Dedifferentiated amniotic fluid mesenchymal stem cell (primary cell): ENCODE measurements around the gene MADD.

Experiments used
- DNase-seq: peaks from one replicate; pipeline ENCODE4 v3.0.0-alpha.2; 2016; ENCODE audit errors: extremely low spot score

Gene MADD

DNA sequence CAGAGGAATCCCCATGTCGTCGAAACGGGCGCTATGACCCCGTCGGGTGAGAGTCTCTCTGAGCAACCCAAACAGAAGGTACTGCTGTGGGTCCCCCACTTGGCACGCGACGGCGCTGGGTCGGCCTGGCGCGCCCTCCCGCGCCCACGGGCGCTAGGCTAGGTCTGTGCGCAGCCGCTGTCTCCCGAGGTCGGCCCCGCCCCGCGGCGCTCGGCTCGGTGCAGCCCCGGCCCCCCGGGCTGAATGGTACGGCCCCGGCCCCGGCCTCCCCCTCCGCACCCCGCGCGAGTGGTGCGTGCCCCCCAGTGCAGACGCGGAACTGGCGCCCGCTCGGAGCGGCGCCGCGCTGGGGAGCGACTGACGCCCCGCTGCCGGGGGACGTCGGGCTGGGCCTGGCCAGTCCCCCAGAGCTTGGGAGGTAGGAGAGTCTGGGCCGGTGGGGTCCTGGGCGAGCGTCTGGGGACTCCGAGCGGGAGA is at the start of gene MADD:
Gene MADD (plus strand): TSS at position 305 of the 477 bp plus-strand sequence.
- peak; percentile 66 for DNase-seq

DNA sequence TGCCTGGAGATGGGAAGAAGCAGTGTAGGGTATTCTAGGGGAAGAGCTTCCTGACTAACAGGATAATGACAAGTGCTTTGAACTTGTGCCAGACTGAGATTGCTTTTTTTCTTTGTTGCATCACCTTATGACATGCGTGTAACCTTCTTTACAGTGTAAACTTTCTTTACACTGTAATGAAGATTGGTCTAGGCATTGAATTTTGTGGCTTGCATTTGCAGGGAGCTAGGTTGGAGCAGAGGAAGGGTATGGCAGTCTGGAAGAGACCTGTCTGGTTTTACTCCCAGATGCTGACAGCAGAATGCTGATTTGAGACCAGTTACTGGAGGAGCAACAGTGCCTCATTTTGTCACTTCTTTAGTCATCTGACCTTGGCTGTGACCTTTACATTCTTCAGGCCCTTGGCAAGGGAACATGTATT is 49.5 kb upstream of the MADD start:
- no peak for DNase-seq

DNA sequence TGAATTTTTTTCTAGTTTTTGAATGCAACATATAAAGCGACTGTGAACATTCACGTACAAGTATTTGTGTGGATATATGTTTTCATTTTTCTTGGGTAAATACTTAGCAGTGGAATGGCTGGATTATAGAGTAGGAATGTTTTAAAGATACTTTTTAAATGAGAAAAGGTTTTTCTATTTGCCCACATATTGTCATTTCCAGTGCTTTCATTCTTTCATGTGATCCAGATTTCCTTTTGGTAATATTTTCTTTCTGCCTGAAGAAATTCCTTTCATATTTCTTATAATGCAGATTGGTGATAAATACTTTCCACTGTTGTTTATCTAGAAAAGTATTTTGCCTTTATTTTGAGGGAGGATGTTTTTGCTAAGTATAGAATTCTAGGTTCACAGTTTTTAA is 47.2 kb upstream of the MADD start:
- DNase-seq = peak; percentile 15

DNA sequence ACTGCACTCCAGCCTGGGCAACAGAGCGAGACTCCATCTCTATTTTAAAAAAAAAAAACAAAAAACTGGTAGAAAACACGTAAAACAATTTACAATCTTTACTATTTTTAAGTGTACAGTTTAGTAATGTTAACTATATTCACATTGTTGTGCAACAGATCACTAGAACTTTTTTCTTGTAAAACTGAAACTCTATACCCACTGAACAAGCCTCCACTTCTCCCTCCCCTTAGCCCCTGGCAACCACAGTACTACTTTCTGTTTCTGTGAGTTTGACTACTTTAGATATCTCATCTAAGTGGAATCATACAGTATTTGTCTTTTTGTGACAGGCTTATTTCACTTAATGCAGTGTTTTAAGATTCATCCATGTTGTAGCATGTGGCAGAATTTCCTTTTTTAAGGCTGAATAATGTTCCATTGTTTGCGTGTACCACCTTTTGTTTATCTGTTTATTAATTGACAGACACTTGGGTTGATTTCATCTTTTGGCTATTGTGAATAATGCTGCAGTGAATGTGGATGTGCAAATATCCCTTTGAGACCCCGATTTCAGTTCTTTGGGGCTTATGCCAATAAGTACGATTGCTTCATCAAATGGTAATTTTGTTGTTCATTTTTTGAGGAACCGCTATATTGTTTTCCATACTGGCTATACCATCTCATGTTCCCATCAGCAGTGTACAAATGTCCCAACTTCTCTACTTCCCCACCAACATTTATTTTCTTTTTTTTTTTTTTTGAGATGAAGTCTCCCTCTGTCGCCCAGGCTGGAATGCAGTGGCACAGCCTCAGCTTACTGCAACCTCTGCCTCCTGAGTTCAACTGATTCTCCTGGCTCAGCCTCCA is 44.2 kb upstream of the MADD start:
- peak; percentile 72 for DNase-seq

DNA sequence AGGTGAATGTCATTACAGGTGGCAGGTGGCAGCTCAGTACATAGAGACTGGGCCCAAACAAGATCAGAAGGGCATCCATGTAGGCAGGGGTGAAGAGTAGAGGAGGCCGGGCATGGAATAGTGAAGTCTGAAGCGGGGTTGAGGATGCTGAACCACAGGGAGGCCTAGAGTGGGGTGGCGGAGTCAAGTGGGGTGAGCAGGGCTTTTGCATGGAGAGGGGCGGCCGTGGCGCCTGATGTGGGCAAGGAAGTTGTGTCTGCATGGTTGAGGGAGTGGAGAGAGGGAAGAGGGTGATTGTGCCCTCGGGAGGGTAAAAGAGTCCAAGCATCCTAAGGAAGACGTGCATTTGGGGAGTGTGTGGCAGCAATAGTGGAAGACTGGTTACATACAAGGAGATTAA is 40.8 kb upstream of the MADD start:
- no peak for DNase-seq

DNA sequence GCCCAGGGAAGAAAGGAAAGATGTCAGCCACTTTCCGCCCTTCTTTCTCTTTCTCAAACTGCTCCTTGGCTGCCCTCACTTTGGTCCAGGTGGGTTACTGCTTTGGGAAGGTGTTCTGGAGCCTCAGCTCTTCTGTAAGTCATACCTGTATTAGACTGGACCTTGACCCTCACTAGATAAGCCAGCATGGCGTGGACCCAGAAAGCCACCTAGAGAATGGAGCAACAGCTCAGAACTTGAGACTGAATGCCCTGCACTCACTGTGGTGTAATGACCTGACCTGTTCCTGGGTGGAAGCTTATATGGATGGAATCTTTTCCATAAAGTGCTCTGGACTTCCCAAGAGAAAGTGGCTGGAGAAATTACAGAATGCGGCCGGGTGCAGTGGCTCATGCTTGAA is 36.9 kb upstream of the MADD start:
- DNase-seq = no peak

DNA sequence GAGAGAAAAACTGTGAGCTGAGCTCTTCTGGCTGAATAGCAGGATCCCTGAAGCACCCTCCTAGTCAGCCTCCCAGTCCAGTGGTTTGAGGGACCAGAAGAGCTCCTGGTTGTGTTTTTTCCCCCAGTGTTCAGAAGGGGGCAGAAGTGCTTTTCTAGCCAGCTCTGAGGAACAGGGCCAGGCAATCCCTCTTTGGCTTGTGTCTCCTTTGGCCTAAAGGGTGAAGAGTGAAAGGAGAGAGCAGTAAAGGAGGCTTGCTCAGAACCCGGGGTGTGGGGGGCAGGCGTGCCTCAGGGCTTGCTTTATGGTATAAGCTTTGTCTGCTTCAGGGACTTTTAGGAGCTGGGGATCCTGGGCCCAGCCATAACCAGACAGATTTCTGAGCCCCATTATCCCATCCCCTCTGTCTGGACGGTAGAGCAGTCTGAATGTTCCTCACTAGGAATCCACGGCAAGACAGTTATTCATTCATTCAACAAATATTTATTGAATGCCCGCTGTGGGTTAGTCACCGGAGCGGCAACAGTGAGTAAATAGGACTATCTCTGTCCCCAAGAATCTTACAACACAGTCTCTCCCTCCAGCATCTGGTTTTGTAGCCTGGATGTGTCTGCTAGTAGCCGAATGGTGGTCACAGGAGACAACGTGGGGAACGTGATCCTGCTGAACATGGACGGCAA is 35.8 kb upstream of the MADD start:
- no peak for DNase-seq

DNA sequence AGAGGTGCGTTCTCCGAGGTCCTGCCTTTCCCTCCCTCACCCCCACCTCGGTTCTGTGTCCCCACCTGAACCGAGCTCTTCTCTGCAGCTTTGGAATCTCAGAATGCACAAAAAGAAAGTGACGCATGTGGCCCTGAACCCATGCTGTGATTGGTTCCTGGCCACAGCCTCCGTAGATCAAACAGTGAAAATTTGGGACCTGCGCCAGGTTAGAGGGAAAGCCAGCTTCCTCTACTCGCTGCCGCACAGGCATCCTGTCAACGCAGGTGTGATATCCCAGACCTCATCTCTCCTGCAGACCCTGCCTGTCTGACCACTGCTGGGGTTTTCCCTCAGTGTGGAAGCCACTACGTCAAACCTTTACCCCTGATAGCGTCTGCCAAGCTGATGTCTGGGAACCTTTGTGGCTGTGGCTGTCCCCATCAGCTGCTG is 35.2 kb upstream of the MADD start:
- no peak for DNase-seq

DNA sequence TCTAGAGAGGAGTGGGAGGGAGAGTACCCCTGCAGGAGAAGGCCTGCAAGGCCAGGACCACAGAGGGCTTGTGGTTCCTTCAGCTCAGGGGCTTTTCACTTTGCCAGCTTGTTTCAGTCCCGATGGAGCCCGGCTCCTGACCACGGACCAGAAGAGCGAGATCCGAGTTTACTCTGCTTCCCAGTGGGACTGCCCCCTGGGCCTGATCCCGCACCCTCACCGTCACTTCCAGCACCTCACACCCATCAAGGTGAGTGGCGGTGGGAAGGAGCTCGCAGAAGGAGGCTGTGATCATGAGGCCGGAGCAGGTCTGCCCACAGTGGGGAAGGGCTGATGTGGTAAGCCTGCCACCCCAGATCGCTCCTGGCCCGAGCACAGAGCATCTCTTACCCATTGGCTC is 34.8 kb upstream of the MADD start:
- no peak for DNase-seq

DNA sequence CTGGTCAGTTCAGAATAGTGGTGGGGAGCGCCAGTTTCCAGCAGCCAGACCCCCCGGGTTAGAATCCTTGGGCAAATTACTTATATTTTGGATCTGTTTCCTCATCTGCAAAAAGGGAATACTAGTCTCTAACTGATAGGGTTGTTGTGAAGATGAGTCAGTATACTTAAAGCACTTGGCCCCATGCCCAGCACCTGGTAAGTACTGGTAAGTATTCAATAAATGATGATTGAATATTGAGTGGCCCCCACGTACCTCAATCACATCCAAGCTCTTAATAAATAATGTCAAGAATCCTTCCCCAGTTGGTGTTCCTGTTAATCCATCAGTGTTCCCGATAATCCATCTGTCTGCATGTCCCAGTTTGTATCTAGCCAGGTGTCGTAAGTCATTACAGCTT is 33.5 kb upstream of the MADD start:
- no peak for DNase-seq

DNA sequence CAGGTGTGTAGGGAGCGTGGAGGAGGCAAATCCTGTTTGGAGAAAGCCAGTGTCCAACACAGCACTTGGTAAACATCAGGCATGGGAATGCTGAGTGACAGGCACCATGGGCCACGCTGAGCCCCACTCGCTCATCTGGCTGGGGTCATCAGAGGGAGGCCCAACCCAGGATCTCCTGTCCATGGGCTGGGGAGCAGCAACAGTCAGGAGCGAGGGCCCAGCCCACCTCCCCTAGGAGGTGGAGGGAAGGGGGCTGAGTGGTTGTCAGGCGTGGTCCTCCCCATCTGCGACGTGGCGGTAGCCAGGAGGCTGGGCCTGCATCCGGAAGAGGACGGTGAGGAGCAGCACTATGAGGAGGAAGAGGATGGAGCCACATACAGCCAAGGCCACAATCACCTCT is 30.1 kb upstream of the MADD start:
- no peak for DNase-seq

DNA sequence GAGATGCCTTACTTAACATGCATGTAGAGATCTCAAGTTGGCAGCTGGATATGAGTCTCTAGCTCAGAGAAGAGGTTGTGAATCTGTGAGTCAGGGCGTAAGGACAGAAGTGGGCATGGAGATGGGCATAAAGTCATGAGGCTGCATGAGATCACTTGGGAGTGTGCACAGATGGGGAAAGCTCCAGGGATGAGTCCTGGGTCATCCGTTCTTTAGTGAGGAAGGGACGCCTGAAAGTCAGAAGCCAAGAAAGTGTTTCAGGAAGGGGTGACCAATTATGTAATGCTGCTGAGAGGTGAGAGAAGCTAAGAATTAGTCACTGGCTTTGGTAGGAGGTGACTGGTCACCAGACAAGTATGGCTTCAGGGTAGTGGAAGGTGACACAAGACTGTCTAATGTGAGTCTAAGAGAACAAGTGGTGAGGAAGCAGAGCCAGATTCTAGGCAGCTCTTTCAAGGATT is 28.1 kb upstream of the MADD start:
- DNase-seq = no peak

DNA sequence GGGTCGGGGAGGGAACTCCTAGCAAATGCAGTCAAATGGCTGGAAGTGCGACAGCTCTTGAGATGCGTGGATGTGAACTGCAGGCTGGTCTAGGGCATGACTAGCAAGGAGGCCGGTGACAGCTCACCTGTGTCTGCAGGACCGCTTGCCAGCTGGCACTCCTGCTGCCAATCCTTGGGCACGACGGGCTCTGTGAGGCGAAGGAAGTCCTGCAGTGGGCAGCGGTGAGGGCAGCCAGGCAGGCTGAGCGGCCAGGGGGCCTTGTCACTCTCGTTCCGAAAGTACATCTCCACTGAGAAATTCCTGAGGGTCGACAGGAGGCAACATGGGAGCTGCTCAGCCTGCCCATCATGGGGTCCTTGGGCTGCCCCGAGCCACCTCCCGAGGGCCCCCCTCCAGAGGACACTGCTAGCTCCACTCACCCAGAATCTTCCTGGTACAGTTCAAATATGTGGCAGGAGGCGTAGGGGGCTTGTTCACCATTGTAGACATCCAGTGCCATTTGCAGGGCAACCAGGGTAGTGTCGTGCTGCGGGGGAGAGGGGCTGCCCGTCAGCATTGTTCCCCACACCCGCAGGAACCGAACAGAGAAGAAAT is 27.2 kb upstream of the MADD start:
- DNase-seq = no peak

DNA sequence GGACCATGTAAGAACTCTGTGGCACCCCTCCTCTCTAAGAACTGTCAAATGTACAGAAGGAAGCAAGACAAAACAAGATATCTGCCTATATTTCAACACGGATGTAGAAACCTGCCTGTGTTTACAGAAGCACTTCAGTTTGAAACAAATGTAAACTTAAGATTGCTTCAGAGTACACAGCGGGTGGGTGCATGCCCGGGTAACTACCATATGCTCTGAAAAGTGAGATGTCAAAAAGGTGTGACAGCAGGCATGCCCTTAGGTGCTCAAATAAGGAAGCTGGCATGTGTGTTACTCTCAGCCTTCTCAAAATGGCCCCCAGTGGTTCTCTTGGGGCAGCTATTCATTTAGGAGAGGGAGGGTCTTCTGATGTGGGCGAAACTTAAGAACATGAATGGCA is 26.5 kb upstream of the MADD start:
- DNase-seq = no peak

DNA sequence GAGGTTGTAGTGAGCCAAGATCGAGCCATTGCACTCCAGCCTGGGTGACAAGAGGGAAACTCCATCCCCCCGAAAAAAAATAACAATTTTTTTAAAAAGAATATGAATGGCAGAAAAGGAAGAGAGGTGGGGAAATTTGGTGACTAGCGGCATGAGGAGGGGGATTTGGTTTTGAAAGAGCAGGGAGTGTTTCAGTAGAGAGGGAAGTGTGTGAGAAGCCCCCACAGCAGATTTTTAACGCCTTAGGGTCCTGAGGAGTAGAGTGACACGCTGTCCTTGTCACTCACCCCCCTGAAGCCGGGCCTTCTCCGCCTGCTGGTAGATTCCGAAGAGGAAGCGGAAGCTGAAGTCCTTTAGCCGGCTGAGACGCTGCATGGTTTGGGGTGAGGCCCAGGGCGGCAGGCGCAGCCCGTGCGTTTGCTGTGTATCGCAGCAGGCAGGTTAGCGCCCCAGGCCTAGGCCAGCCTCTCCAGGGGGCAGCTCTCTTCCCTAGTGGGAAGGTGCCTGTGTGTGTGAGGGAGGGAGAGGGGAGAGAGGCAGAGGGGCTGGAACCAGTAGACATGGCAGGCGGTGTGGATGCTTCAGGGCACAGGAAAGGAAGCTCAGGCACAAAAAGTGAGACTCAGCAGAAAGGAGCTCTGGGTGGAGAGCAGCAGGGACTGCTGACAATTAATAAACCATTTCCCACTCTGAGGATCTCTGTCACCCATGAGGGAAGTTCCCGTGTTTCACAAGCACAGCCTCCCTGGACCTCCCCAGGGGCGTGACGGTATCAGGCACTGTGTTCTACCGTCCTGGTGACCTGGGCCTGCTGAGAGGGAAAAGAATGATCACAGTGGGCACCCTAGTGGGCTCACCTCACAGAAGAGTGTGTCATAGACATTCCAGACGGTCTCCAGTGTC is 25.2 kb upstream of the MADD start:
- no peak for DNase-seq

DNA sequence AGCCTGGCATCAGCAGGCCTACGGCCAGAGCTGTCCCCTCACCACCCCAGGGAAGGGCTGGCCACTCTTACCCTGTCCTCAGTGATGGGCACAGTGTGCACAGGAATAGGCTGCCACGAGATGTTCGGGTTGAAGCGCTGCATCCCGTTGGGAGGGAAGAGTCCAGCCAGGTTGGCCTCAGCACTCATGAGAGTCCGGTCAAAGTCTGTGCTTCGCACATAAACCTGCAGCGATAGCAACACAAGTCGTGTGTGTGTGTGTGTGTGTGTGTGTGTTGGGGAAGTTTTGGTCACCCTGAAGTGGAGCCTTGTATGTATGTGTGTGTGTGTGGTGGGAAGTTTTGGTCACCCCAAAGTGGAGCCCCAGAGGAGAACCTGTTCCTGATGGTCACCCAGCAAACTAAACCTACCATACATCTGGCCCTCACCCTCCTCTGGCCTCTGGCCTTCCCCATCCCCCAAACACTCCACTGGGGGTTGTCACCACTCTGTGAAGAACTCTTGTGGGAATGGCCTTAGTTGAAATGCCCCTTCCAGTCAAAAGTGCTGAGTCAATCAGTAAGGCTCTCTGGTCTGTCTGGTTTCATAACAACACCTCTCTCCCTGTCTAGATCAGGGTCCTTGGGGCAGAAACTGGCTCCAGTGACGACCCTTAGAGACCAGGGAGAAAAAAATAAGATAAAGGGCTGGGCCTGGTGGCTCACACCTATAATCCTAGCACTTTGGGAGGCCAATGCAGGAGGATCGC is 24.1 kb upstream of the MADD start:
- no peak for DNase-seq

DNA sequence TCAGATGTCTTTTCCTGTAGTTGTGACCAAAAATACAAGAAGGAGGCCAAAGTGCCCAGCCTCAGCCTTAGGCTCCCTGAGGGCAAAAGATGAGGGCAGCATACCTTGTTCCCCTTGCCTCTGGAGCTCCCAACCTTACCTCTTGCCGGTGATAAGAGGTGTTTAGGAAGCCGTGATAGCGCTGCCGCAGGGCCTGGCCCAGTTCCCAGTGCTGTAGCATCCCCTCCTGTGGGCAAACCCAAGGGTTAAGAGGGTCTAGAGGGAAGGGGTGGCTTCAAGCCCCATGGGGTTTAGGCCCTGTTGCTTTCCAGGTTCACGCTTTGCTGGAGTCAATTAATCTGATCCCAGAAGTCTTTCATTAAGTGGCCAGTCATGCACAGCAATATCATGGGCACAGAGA is 22.4 kb upstream of the MADD start:
- no peak for DNase-seq

DNA sequence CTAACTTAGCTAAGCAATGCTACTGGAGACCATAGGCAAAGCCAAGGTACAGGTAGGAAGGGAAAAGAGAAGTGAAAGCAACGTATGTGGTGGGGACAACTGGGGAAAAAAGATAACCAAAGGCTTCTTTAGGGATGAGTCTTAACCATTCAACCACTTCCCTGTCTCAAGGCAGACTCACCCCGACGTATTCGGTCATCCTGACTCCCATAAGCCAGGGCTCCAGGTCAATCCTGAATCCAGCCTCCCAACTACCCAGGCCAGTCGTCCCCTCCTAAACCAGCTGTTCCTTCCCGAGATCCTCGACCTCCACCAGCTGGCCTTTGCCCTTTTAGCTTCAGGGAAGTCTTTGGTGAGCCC is 21.6 kb upstream of the MADD start:
- DNase-seq = no peak

DNA sequence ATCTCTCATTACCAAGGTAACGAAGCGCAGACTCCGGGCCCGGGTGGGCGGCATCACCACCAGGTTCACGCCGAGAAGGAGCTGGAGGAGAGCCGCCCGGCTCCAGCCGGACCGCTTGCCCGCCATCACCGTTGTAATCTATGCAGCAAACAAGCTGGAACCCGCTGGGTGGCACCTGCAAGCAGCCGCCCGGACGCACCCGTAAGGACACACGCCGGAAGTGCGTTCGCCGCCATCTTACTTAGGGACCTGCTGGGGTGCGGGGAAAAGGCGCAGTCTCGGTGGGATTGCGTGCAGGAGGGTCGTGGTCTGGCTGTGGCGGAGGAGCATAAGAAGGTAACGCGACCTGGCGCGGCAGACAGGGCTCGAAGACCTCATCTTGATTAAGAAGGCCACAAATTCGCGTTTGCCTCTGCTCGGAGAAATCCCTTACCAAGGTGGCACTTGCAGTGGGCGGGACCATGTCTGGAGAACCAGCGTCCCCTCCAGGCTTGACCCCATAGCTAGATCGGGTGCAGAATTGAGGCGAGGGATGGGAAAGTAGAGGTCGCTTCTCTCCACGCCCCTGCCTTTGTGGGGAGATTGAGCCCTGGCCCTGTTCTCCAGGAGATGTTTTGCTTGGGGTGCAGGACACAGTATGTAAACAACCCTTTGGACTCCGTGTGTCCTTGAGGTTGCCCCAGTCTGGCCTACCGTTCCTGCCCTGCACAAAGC is 21.1 kb upstream of the MADD start, which contains the start of gene ACP2:
Gene ACP2 (minus strand): TSS at position 151 of the 714 bp plus-strand sequence. CDS start 25 bp downstream, at position 126.
- peak; percentile 88 for DNase-seq

DNA sequence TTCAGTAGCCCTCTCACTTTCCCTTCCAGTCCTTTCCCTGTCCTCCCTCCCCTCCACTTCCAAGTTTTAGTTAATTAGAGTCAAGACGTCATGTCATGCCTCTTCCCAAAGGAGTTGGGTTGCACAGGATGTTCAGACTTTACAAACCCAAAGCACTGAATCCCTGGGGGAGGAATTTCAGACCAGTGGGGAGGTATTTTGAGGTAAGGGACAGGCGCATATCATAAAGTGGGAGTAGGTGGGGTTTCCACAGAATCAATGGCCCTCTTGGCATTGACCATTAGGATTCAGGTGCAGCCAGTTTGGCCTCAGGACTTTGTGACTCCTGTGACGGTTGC is 20.6 kb upstream of the MADD start:
- DNase-seq = no peak
